Measurements from ENCODE around the gene MCU. TPM values are rescaled to one million over a fixed set of nuclear protein-coding genes. Genes with fewer than 3 reads are reported as not detected.

Gene MCU
- total RNA-seq, 3 donors from 2014 or later (not counting 1 experiment from before 2014, with no cell fraction given) = 13.1 to 15.6 (median 14.1) TPM

GRCh38 chr10:72818076-72818475, 126.1 kb downstream of the MCU start:
- peaks cover 14 to 16% of the 10 kb centered on the region in 2 donors for H3K4me1 Mint-ChIP-seq
- no peak overlapping the region for H3K27ac ChIP-seq (ENCODE audit: low read length)
- intact Hi-C loops (cut with micrococcal nuclease) = no loop called here
- WGBS (ENCODE audit: insufficient coverage) = 44% methylated on average over 2 of the region's 2 CpGs
- DNase-seq = no peak
- ATAC-seq = no peak
- H3K4me3 Mint-ChIP-seq = no peak overlapping the region
- no peaks in the 10 kb centered on the region for H3K27me3 ChIP-seq (ENCODE audit: control insufficient read depth, insufficient read depth, low read length)
- H3K36me3 ChIP-seq (ENCODE audit: control insufficient read depth, insufficient read depth, low read length) = no peaks in the 10 kb centered on the region
- no peaks in the 10 kb centered on the region for H3K36me3 Mint-ChIP-seq
- H3K4me1 ChIP-seq (ENCODE audit: control insufficient read depth, insufficient read depth, low read length) = no peaks in the 10 kb centered on the region
- no peaks in the 10 kb centered on the region for H3K9me3 Mint-ChIP-seq
- no peaks in the 10 kb centered on the region for H3K27me3 Mint-ChIP-seq (ENCODE audit: low read depth in 2 of 2)
- TF ChIP-seq, protein P1, sequence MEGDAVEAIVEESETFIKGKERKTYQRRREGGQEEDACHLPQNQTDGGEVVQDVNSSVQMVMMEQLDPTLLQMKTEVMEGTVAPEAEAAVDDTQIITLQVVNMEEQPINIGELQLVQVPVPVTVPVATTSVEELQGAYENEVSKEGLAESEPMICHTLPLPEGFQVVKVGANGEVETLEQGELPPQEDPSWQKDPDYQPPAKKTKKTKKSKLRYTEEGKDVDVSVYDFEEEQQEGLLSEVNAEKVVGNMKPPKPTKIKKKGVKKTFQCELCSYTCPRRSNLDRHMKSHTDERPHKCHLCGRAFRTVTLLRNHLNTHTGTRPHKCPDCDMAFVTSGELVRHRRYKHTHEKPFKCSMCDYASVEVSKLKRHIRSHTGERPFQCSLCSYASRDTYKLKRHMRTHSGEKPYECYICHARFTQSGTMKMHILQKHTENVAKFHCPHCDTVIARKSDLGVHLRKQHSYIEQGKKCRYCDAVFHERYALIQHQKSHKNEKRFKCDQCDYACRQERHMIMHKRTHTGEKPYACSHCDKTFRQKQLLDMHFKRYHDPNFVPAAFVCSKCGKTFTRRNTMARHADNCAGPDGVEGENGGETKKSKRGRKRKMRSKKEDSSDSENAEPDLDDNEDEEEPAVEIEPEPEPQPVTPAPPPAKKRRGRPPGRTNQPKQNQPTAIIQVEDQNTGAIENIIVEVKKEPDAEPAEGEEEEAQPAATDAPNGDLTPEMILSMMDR (IDR thresholded peaks at IDR 0.05) = no peak
- H3K4me3 ChIP-seq (ENCODE audit: low read length) = no peak overlapping the region
- no peaks in the 10 kb centered on the region for H3K9me3 ChIP-seq (ENCODE audit: control insufficient read depth, insufficient read depth, low read length)
- H3K27ac Mint-ChIP-seq = no peak overlapping the region

- WGBS (ENCODE audit: insufficient coverage) = no CpG with 5 or more reads among the region's 1 CpG
- intact Hi-C loops (cut with micrococcal nuclease) = no loop called here
- TF ChIP-seq, protein P1 (IDR thresholded peaks at IDR 0.05) = no peak
- Histone ChIP-seq H3K27me3 (ENCODE audit: control insufficient read depth, insufficient read depth, low read length) (no peaks in the 10 kb centered on the region), H3K4me1 (ENCODE audit: control insufficient read depth, insufficient read depth, low read length) (no peaks in the 10 kb centered on the region), H3K36me3 (ENCODE audit: control insufficient read depth, insufficient read depth, low read length) (no peaks in the 10 kb centered on the region), H3K9me3 (ENCODE audit: control insufficient read depth, insufficient read depth, low read length) (no peaks in the 10 kb centered on the region), H3K27ac (ENCODE audit: low read length) (no peak overlapping the region), H3K4me3 (ENCODE audit: low read length) (no peak overlapping the region)
- DNase-seq (no peak), ATAC-seq (no peak)
- no peaks in the 10 kb centered on the region for H3K9me3 Mint-ChIP-seq
- H3K27ac Mint-ChIP-seq = peak overlapping the region; percentile 10 to 38
- no peak overlapping the region for H3K4me3 Mint-ChIP-seq
- no peaks in the 10 kb centered on the region for H3K36me3 Mint-ChIP-seq
- H3K4me1 Mint-ChIP-seq = peaks cover 14 to 16% of the 10 kb centered on the region in 2 donors
- no peaks in the 10 kb centered on the region for H3K27me3 Mint-ChIP-seq (ENCODE audit: low read depth in 2 of 2)
Measured at GRCh38 chr10:72819053-72819452, 127.1 kb downstream of the MCU start.

- H3K4me3 Mint-ChIP-seq = no peak overlapping the region
- no peak overlapping the region for H3K27ac Mint-ChIP-seq
- Histone ChIP-seq H3K36me3 (ENCODE audit: control insufficient read depth, insufficient read depth, low read length) (no peaks in the 10 kb centered on the region), H3K4me1 (ENCODE audit: control insufficient read depth, insufficient read depth, low read length) (no peaks in the 10 kb centered on the region), H3K27me3 (ENCODE audit: control insufficient read depth, insufficient read depth, low read length) (no peaks in the 10 kb centered on the region), H3K4me3 (ENCODE audit: low read length) (no peak overlapping the region), H3K9me3 (ENCODE audit: control insufficient read depth, insufficient read depth, low read length) (no peaks in the 10 kb centered on the region), H3K27ac (ENCODE audit: low read length) (no peak overlapping the region)
- intact Hi-C loops (cut with micrococcal nuclease) = no loop called here
- no peaks in the 10 kb centered on the region for H3K9me3 Mint-ChIP-seq
- DNase-seq = no peak
- 100% methylated on average over 2 of the region's 2 CpGs for WGBS (ENCODE audit: insufficient coverage)
- H3K27me3 Mint-ChIP-seq (ENCODE audit: low read depth in 2 of 2) = no peaks in the 10 kb centered on the region
- H3K36me3 Mint-ChIP-seq = no peaks in the 10 kb centered on the region
- peaks cover 14 to 16% of the 10 kb centered on the region in 2 donors for H3K4me1 Mint-ChIP-seq
- TF ChIP-seq, protein P1 (IDR thresholded peaks at IDR 0.05) = no peak
- no peak for ATAC-seq
Measured at GRCh38 chr10:72821606-72822005, 129.7 kb downstream of the MCU start.

DNA sequence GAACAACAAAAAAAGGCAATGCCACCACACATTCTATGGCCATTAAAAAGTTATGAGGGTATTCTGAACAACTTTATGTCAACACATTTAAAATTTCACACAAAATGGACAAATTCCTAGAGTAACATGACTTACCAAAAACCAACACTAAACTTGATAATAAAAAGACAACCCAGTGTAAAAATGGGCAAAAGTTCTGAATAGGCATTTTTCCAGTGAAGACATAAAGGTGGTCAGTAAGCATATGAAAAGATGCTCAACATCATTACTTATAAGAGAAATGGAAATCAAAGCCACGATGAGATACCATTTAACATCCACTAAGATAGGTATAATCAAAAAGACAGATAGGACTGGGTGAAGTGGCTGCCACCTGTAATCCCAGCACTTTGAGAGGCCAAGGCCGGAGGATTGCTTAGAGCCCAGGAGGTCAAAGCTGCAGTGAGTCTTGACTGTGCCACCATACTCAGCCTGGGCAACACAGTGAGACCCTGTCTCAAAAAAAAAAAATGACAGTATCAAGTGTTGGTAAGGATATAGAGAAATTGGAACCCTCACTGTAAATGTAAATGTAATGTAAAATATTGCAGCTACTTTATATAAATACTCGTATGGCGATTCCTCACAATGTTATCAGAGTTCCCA, 130.5 kb downstream of the MCU start:
- no peak for ATAC-seq

More for the DNA sequence above, 130.5 kb downstream of the MCU start:
- no peaks in the 10 kb centered on the region for H3K36me3 Mint-ChIP-seq
- Histone ChIP-seq H3K36me3 (ENCODE audit: control insufficient read depth, insufficient read depth, low read length) (no peaks in the 10 kb centered on the region), H3K4me1 (ENCODE audit: control insufficient read depth, insufficient read depth, low read length) (no peaks in the 10 kb centered on the region), H3K27me3 (ENCODE audit: control insufficient read depth, insufficient read depth, low read length) (no peaks in the 10 kb centered on the region), H3K27ac (ENCODE audit: low read length) (no peak overlapping the region), H3K4me3 (ENCODE audit: low read length) (no peak overlapping the region), H3K9me3 (ENCODE audit: control insufficient read depth, insufficient read depth, low read length) (no peaks in the 10 kb centered on the region)
- 98% methylated on average over 2 of the region's 4 CpGs for WGBS (ENCODE audit: insufficient coverage)
- H3K4me3 Mint-ChIP-seq = no peak overlapping the region
- no peak for DNase-seq
- H3K9me3 Mint-ChIP-seq = no peaks in the 10 kb centered on the region
- H3K4me1 Mint-ChIP-seq = peaks cover 14 to 16% of the 10 kb centered on the region in 2 donors
- H3K27ac Mint-ChIP-seq = no peak overlapping the region
- intact Hi-C loops (cut with micrococcal nuclease) = no loop called here
- no peaks in the 10 kb centered on the region for H3K27me3 Mint-ChIP-seq (ENCODE audit: low read depth in 2 of 2)
- TF ChIP-seq, protein P1 (IDR thresholded peaks at IDR 0.05) = no peak

Data from natural killer cell (primary cell).